ENCODE measurements around the gene DMAP1. TPM values are rescaled to one million over a fixed set of nuclear protein-coding genes. Genes with fewer than 3 reads are reported as not detected.

Gene DMAP1
- total and polyA plus RNA-seq, 9 of the 15 experiments (the other 6 are each of a cell fraction or from before 2014, with no cell fraction given), result 1.5 to 51.2 (median 30.3) TPM

- Histone ChIP-seq H3K9ac (ENCODE audit: insufficient read depth in 1 of 2, low read depth in 2 of 2, low read length in 2 of 2) (no peak overlapping the region), H3K4me1 (replicated peaks in 1 of 2; ENCODE audit: control insufficient read depth in 2 of 2, insufficient read depth in 2 of 2, low read length in 2 of 2) (peaks cover 5 to 16% of the 10 kb centered on the region in 2 experiments; a peak in 4 of 5 replicates), H2AFZ (ENCODE audit: low read depth, low read length) (no peak overlapping the region), H3K4me2 (ENCODE audit: insufficient read depth, low read length) (no peak overlapping the region), H3K9me1 (ENCODE audit: control insufficient read depth, insufficient read depth, low read length) (peaks cover 8% of the 10 kb centered on the region), H3K36me3 (ENCODE audit: control insufficient read depth, insufficient read depth, low read length) (peaks cover 2% of the 10 kb centered on the region; the same call in 1 of the 3 replicates), H4K20me1 (replicated peaks; ENCODE audit: control insufficient read depth, insufficient read depth, low read length) (peaks cover 7% of the 10 kb centered on the region; the same call in 1 of the 2 replicates), H3K4me3 (no peak overlapping the region), H3K79me2 (ENCODE audit: control insufficient read depth, insufficient read depth, low read length) (no peaks in the 10 kb centered on the region), H3K27ac (ENCODE audit: extremely low read depth, low read depth, low read length) (no peak overlapping the region), H3K9me3 (replicated peaks; ENCODE audit: control insufficient read depth, insufficient read depth, low read depth, low read length) (no peaks in the 10 kb centered on the region), H3K27me3 (ENCODE audit: control insufficient read depth in 2 of 2, insufficient read depth in 2 of 2, low read length in 2 of 2) (no peaks in the 10 kb centered on the region)
- no peak for ATAC-seq
- DNase-seq (ENCODE audit: extremely low read depth in 1 of 4, low spot score in 3 of 4), result no peak
- FAIRE-seq, result no peak
- in situ Hi-C loops (cut with MboI), result no loop called here
- BruUV-seq (replicated peaks), result no TSS peak
- ChIA-PET CTCF (ENCODE audit: low intra/inter-chr PET ratio) (no interaction called here), POLR2A (interaction anchor here (0.5 to 1.4 kb wide), 9 partner anchors 9 to 510 kb away, joined by 3 to 7 read pairs (median 3); partner anchors contain the start of gene RPS8)
- no peak for TF ChIP-seq ZBTB34 (CRISPR knock-in tag; IDR thresholded peaks at IDR 0.05)
- TF ChIP-seq TRIM24 (IDR thresholded peaks at IDR 0.05), result no peak
- TF ChIP-seq ZNF24 (IDR thresholded peaks at IDR 0.05), result no peak
- no peak for TF ChIP-seq MYC (IDR thresholded peaks at IDR 0.05; ENCODE audit: low read depth, low read length)
- TF ChIP-seq MYC (CRISPR knock-in tag; IDR thresholded peaks at IDR 0.05; ENCODE audit: borderline replicate concordance, low read depth), result no peak
- WGBS (ENCODE audit: insufficient coverage, low coverage, missing lambda C conversion rate), result 96% methylated on average over 1 of the region's 1 CpG
- intact Hi-C loops (cut with micrococcal nuclease), result no loop called here
Observed at GRCh38 chr1:44265656-44266358, 52.5 kb downstream of the DMAP1 start.

Measured in K562 (cell line).